Panc1 (cell line): ENCODE data around the gene SHISA5. TPM values are rescaled to one million over a fixed set of nuclear protein-coding genes. Genes with fewer than 3 reads are reported as not detected.
"Not testable (repeated sequence)": the region's sequence is repeated elsewhere in the genome, so short reads cannot be mapped to it uniquely, and the experiment has no call there.

ENCODE experiments used
- ATAC-seq: fragments of 200-7000 bp; cut with Tn5 transposase; 2 replicates; pipeline ENCODE4 v1.9.1; 2020; ENCODE audit warnings: mild to moderate bottlenecking, moderate library complexity
- BruUV-seq: library from RNA; stranded (reverse); fragments of 400-500 nt; replicated peaks from 2 replicates; lab custom pipeline; 2021; lab: Mats Ljungman, UMichigan
- CTCF ChIA-PET: fragments of 300-600 bp; sonication (Branson Sonifier 250); formaldehyde crosslinking; loops from one replicate; lab custom pipeline; 2022; ENCODE audit warnings: antibody characterized with exemption; lab: Charles Lee
- POLR2A ChIA-PET: fragments of 300-600 bp; sonication (Branson Sonifier 250); formaldehyde crosslinking; loops from one replicate; lab custom pipeline; 2022; ENCODE audit warnings: antibody characterized with exemption; lab: Charles Lee
- DNase-seq: peaks from one replicate; pipeline ENCODE4 v3.0.0-alpha.2; 2010; ENCODE audit warnings: low read depth, low spot score
- H3K27ac ChIP-seq: 2 replicates; pipeline ENCODE4 v1.5.1; 2011; ENCODE audit warnings: mild to moderate bottlenecking, low read length, inconsistent platforms
- H3K27me3 ChIP-seq: fragments of 200-500 bp; sonication (Bioruptor generic); 2 replicates; pipeline ENCODE4 v1.6.0; 2014; ENCODE audit warnings: low read length, inconsistent platforms; ENCODE audit not compliant: control insufficient read depth, insufficient read depth
- H3K36me3 ChIP-seq: fragments of 200-500 bp; sonication (Bioruptor generic); 2 replicates; pipeline ENCODE4 v1.5.1; 2014; ENCODE audit warnings: inconsistent platforms, mild to moderate bottlenecking, low read length, moderate library complexity; ENCODE audit not compliant: control insufficient read depth, insufficient read depth
- H3K4me1 ChIP-seq: 2 replicates; pipeline ENCODE4 v1.5.1; 2011; ENCODE audit warnings: inconsistent platforms, mild to moderate bottlenecking, low read length, moderate library complexity; ENCODE audit not compliant: control insufficient read depth, insufficient read depth
- H3K4me3 ChIP-seq, 2 experiments: 2 replicates each; pipeline ENCODE4 v1.5.1; 2011 to 2012; ENCODE audit warnings: low read depth in 2 of 2, low read length in 2 of 2, mild to moderate bottlenecking in 2 of 2, inconsistent platforms in 1 of 2, moderate library complexity in 1 of 2
- H3K9me3 ChIP-seq: fragments of 200-500 bp; sonication (Bioruptor generic); 2 replicates; pipeline ENCODE4 v1.5.1; 2014; ENCODE audit warnings: low read depth, mild to moderate bottlenecking, inconsistent platforms, low read length, moderate library complexity; ENCODE audit not compliant: control insufficient read depth, insufficient read depth
- CTCF ChIP-seq: fragments of 450-650 bp; IDR thresholded peaks from 2 replicates; pipeline ENCODE4 v1.5.1; 2017; ENCODE audit warnings: mild to moderate bottlenecking
- POLR2AphosphoS5 ChIP-seq: IDR thresholded peaks from 2 replicates; pipeline ENCODE4 v1.6.1; 2012; ENCODE audit warnings: mild to moderate bottlenecking, low read depth, low read length, moderate library complexity
- REST ChIP-seq, 2 experiments: IDR thresholded peaks; 2 replicates each; pipeline ENCODE4 v1.6.1; 2011 to 2012; ENCODE audit warnings: low read depth in 2 of 2, control low read depth in 1 of 2, low read length in 1 of 2, mild to moderate bottlenecking in 1 of 2, moderate library complexity in 1 of 2; ENCODE audit not compliant: insufficient read depth in 1 of 2
- TCF7L2 ChIP-seq: IDR thresholded peaks from 2 replicates; pipeline ENCODE4 v1.6.1; 2011; ENCODE audit warnings: mild to moderate bottlenecking, low read depth, low read length, inconsistent platforms
- in situ Hi-C: cut with HindIII; loops from 2 replicates; pipeline ENCODE4 v1.10.0; 2016; ENCODE audit warnings: low sequenced_read_pairs, low pct_unique_long_range_greater_than_20kb
- intact Hi-C: fragments of 100-400 bp; cut with micrococcal nuclease; formaldehyde crosslinking; loops from one replicate; pipeline ENCODE4 v1.10.0; 2022; ENCODE audit not compliant: unreplicated experiment
- total RNA-seq: library from RNA; stranded (reverse); gene quantifications from one replicate; pipeline ENCODE4 v1.2.1, GENCODE V29; 2021; ENCODE audit not compliant: unreplicated experiment

SHISA5 gene
- total RNA-seq, 1 experiment from 2014 or later = 122 TPM

- Histone ChIP-seq H3K4me3 (no peak overlapping the region), H3K4me1 (no peaks in the 10 kb centered on the region), H3K27me3 (no peaks in the 10 kb centered on the region), H3K36me3 (no peaks in the 10 kb centered on the region), H3K9me3 (no peaks in the 10 kb centered on the region), H3K27ac (no peak overlapping the region)
- in situ Hi-C loops (no loop called here), intact Hi-C loops (no loop called here)
- CTCF ChIA-PET = no interaction called here
- ATAC-seq = no peak
- POLR2A ChIA-PET = no interaction called here
- no peak for DNase-seq
- no peak for TF ChIP-seq CTCF
- no TSS peak for BruUV-seq
Observed at GRCh38 chr3:48492461-48493202, 11.3 kb downstream of the SHISA5 start.

- Histone ChIP-seq H3K36me3 (no peaks in the 10 kb centered on the region), H3K9me3 (no peaks in the 10 kb centered on the region), H3K4me1 (no peaks in the 10 kb centered on the region), H3K4me3 (no peak overlapping the region), H3K27me3 (no peaks in the 10 kb centered on the region), H3K27ac (no peak overlapping the region)
- ChIA-PET CTCF (no interaction called here), POLR2A (interaction anchor here (0.5 kb wide), 1 partner anchor 212 kb away, joined by 5 read pairs; no protein-coding TSS in a partner anchor)
- in situ Hi-C loops (no loop called here), intact Hi-C loops (no loop called here)
- ATAC-seq (no peak), DNase-seq (no peak)
- TF ChIP-seq REST (IDR thresholded peaks at IDR 0.05; ENCODE audit: insufficient read depth in 1 of 2, low read depth in 2 of 2, low read length in 1 of 2) (no peak), POLR2AphosphoS5 (no peak), TCF7L2 (no peak)
- BruUV-seq = no TSS peak
Observed at GRCh38 chr3:48486952-48487351, 17.0 kb downstream of the SHISA5 start.

GRCh38 chr3:48482822-48483221 is 21.2 kb downstream of the SHISA5 start:
- H3K27ac ChIP-seq, H3K4me3 ChIP-seq, CTCF ChIA-PET, POLR2A ChIA-PET, DNase-seq, H3K27me3 ChIP-seq, BruUV-seq, intact Hi-C loops, H3K36me3 ChIP-seq, in situ Hi-C loops, H3K4me1 ChIP-seq, ATAC-seq, H3K9me3 ChIP-seq: not testable (repeated sequence)

GRCh38 chr3:48480891-48481290 is 23.1 kb downstream of the SHISA5 start:
- POLR2A ChIA-PET, H3K4me1 ChIP-seq, in situ Hi-C loops, intact Hi-C loops, H3K9me3 ChIP-seq, H3K36me3 ChIP-seq, DNase-seq, H3K4me3 ChIP-seq, CTCF ChIA-PET, H3K27me3 ChIP-seq, BruUV-seq, ATAC-seq, H3K27ac ChIP-seq: not testable (repeated sequence)
